SK-N-SH (cell line): ENCODE data around the gene NTRK3.

Experiments used
- CTCF ChIP-seq: fragments of 200-600 bp; sonication (generic); IDR thresholded peaks from 2 replicates; pipeline ENCODE4 v1.6.1; 2017; ENCODE audit warnings: antibody characterized with exemption, mild to moderate bottlenecking, moderate library complexity
- RCOR1 ChIP-seq: fragments of 150-350 bp; IDR thresholded peaks from 2 replicates; pipeline ENCODE4 v1.6.1; 2017; ENCODE audit warnings: antibody characterized with exemption, low read length

GRCh38 chr15:88014454-88015160, 241.9 kb downstream of the NTRK3 start:
- TF ChIP-seq CTCF (no peak), RCOR1 (no peak)
